K562 (cell line): ENCODE data around the gene PSMD2. TPM values are rescaled to one million over a fixed set of nuclear protein-coding genes. Genes with fewer than 3 reads are reported as not detected.
A peak's percentile ranks its signal among the peaks of the same experiment; 100 is the strongest.

ENCODE experiments used
- ATF6 ChIP-seq: sonication (generic); formaldehyde crosslinking; IDR thresholded peaks from 2 replicates; pipeline ENCODE4 v1.4.0; 2020; ENCODE audit warnings: mild to moderate bottlenecking, missing genetic modification reagents
- MGA ChIP-seq: fragments of 450-650 bp; IDR thresholded peaks from 2 replicates; pipeline ENCODE4 v1.6.1; 2016; ENCODE audit warnings: mild to moderate bottlenecking, moderate library complexity
- PHF8 ChIP-seq: fragments of 200-600 bp; sonication (generic); IDR thresholded peaks from 2 replicates; pipeline ENCODE4 v1.6.1; 2012; ENCODE audit warnings: mixed run types, mild to moderate bottlenecking, inconsistent platforms, low read length, moderate library complexity, borderline replicate concordance
- ZNF282 ChIP-seq: sonication (generic); formaldehyde crosslinking; IDR thresholded peaks from 2 replicates; pipeline ENCODE4 v1.8.1; 2023; ENCODE audit warnings: missing genetic modification reagents
- ZNF347 ChIP-seq: fragments of 450-650 bp; formaldehyde crosslinking; IDR thresholded peaks from 2 replicates; pipeline ENCODE4 v1.4.0; 2020; ENCODE audit warnings: low read depth, mild to moderate bottlenecking, moderate library complexity
- ZNF407 ChIP-seq: fragments of 450-650 bp; IDR thresholded peaks from 2 replicates; pipeline ENCODE4 v1.6.1; 2016; ENCODE audit warnings: low read depth
- polyA plus RNA-seq, 8 experiments: library from polyadenylated mRNA; depleted of rRNA in 4 of 8; stranded (reverse) in 5 of 8; unstranded in 3 of 8; fragments of >200 nt; fragmentation: Nextera tagmentation in 2 of 8; fragmentation: Illumina TruSeq in 1 of 8; extraction: Ambion mirVana in 2 of 8; extraction: Trizol in 1 of 8; gene quantifications; 2 replicates each; pipeline versions ENCODE4 v1.2.1 to v1.2.3, GENCODE V29; 2011 to 2014; ENCODE audit warnings: inconsistent platforms in 1 of 8, missing spikeins in 1 of 8
- total RNA-seq, 7 experiments: library from RNA; depleted of rRNA in 6 of 7; stranded (reverse); fragments of >200 nt in 6 of 7; fragmentation: Illumina TruSeq in 2 of 7; extraction: Trizol in 2 of 7; gene quantifications; 2 replicates each; pipeline versions ENCODE4 v1.2.1 to v1.2.3, GENCODE V29; 2011 to 2021; ENCODE audit warnings: low replicate concordance in 1 of 7

The PSMD2 gene
- total and polyA plus RNA-seq, 9 of the 15 experiments (the other 6 are each of a cell fraction or from before 2014, with no cell fraction given), result 152 to 484 (median 295) TPM

GRCh38 chr3:184348057-184348382 is 49.0 kb downstream of the PSMD2 start (continued):
- TF ChIP-seq MGA (no peak), ZNF347 (CRISPR knock-in tag) (no peak), ZNF282 (CRISPR knock-in tag) (no peak), ATF6 (CRISPR knock-in tag) (0 out of 2 replicates have a peak, but pooled peaks have one; percentile 48), ZNF407 (no peak), PHF8 (no peak)
